Frontal cortex (tissue), 1 donor: Measurements from ENCODE around the gene IMP3. TPM values are rescaled to one million over a fixed set of nuclear protein-coding genes. Genes with fewer than 3 reads are reported as not detected.

ENCODE experiments used
- total RNA-seq: library from RNA; depleted of rRNA; stranded (reverse); fragments of >200 nt; gene quantifications from one replicate; pipeline ENCODE4 v1.2.3, GENCODE V29; 2014

IMP3 gene
- total RNA-seq, 1 donor from 2014 or later = 43.6 TPM

Other genes with a start within 250 kb of the IMP3 start
- gene SIN3A, start 188.5 kb downstream of the IMP3 start, total RNA-seq = 24.9 TPM
- 24.9 TPM for gene PTPN9, start 60.9 kb downstream of the IMP3 start, total RNA-seq
- gene SNUPN, start 14.5 kb downstream of the IMP3 start, total RNA-seq = 24.1 TPM
- 1.2 TPM for gene SNX33, start 7.7 kb upstream of the IMP3 start, total RNA-seq
- gene CSPG4, start 72.6 kb upstream of the IMP3 start, total RNA-seq = 4.5 TPM
- gene UBE2Q2, start 203.2 kb upstream of the IMP3 start, total RNA-seq = 79.9 TPM